Caco-2 (cell line): ENCODE data around the gene POLR1H. TPM values are rescaled to one million over a fixed set of nuclear protein-coding genes. Genes with fewer than 3 reads are reported as not detected.

Source experiments
- BruUV-seq: library from RNA; stranded (reverse); fragments of 400-500 nt; replicated peaks from 2 replicates; lab custom pipeline; 2021; lab: Mats Ljungman, UMichigan
- CTCF ChIA-PET: fragments of 300-600 bp; sonication (Branson Sonifier 250); formaldehyde crosslinking; loops from one replicate; lab custom pipeline; 2022; ENCODE audit warnings: antibody characterized with exemption; lab: Charles Lee
- POLR2A ChIA-PET: fragments of 300-600 bp; sonication (Branson Sonifier 250); formaldehyde crosslinking; loops from one replicate; lab custom pipeline; 2022; ENCODE audit warnings: antibody characterized with exemption; lab: Charles Lee
- DNase-seq, 2 experiments: peaks; one replicate each; pipeline versions ENCODE4 v3.0.0 to v3.0.0-alpha.2; 2020 to 2022
- H3K27me3 ChIP-seq: replicated peaks from 2 replicates; pipeline ENCODE4 v1.6.0; 2011; ENCODE audit warnings: low read length; ENCODE audit not compliant: control insufficient read depth, insufficient read depth
- H3K36me3 ChIP-seq: 2 replicates; pipeline ENCODE4 v1.5.1; 2011; ENCODE audit warnings: low read length; ENCODE audit not compliant: control insufficient read depth, insufficient read depth
- H3K4me1 ChIP-seq: fragments of 250-450 bp; sonication (Bioruptor Pico); 2 replicates; pipeline ENCODE4 v1.5.1; 2020; ENCODE audit warnings: mild to moderate bottlenecking
- H3K4me3 ChIP-seq: 2 replicates; pipeline ENCODE4 v1.5.1; 2011; ENCODE audit warnings: low read depth, mild to moderate bottlenecking, control low read depth, low read length
- H3K9me3 ChIP-seq: fragments of 250-450 bp; sonication (Bioruptor Pico); 2 replicates; pipeline ENCODE4 v1.5.1; 2020; ENCODE audit warnings: mild to moderate bottlenecking, moderate library complexity
- H3K27ac Mint-ChIP-seq: one replicate; pipeline ENCODE4 v1.8.0; 2022; ENCODE audit warnings: mixed read lengths; ENCODE audit not compliant: unreplicated experiment
- H3K27me3 Mint-ChIP-seq: one replicate; pipeline ENCODE4 v1.8.0; 2022; ENCODE audit warnings: mixed read lengths; ENCODE audit not compliant: insufficient read depth, unreplicated experiment
- H3K36me3 Mint-ChIP-seq: one replicate; pipeline ENCODE4 v1.8.0; 2022; ENCODE audit warnings: mild to moderate bottlenecking, mixed read lengths; ENCODE audit not compliant: insufficient read depth, unreplicated experiment
- H3K4me1 Mint-ChIP-seq: one replicate; pipeline ENCODE4 v1.8.0; 2022; ENCODE audit warnings: low read depth, mixed read lengths; ENCODE audit not compliant: unreplicated experiment
- H3K4me3 Mint-ChIP-seq: one replicate; pipeline ENCODE4 v1.8.0; 2022; ENCODE audit warnings: mild to moderate bottlenecking, moderate library complexity, mixed read lengths; ENCODE audit not compliant: unreplicated experiment
- H3K9me3 Mint-ChIP-seq: one replicate; pipeline ENCODE4 v1.8.0; 2022; ENCODE audit warnings: mixed read lengths; ENCODE audit not compliant: unreplicated experiment
- intact Hi-C: fragments of 100-400 bp; cut with micrococcal nuclease; formaldehyde crosslinking; loops from one replicate; pipeline ENCODE4 v1.10.0; 2022; ENCODE audit not compliant: unreplicated experiment
- total RNA-seq: library from RNA; stranded (reverse); gene quantifications from 2 replicates; pipeline ENCODE4 v1.2.3, GENCODE V29; 2022
- TF ChIP-seq, protein P1 (sequence below), 2 experiments: fragments of 200-600 bp in 1 of 2; IDR thresholded peaks; 1 replicate in 1 of 2; 2 replicates in 1 of 2; pipeline versions ENCODE4 v1.5.1 to v1.8.0; 2011 to 2022; ENCODE audit warnings: antibody characterized with exemption in 1 of 2, control low read depth in 1 of 2, inconsistent platforms in 1 of 2, low read depth in 1 of 2, low read length in 1 of 2, mild to moderate bottlenecking in 1 of 2, moderate library complexity in 1 of 2; ENCODE audit not compliant: insufficient read depth in 1 of 2, severe bottlenecking in 1 of 2, unreplicated experiment in 1 of 2

Gene POLR1H
- total RNA-seq, 1 experiment from 2014 or later: 27.6 TPM

DNA sequence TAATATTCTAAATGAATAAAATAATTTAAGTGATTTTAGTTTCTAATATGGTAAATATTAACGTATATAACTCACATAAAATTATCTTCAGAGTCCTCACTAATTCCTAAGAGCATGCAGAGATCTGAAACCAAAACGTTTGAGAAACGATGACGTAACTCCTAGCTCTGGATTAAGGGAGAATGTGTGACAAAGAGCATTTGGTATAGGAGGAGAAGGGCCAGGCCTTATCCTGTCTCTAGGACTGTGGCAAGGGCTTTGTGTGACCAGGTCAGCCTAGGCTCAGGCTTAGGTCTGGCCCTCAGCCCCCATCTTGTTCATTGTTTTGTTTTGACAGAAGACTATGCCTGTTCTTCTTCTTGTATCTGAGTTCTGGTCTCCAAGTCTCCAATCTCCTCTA, 19.2 kb upstream of the POLR1H start:
- H3K4me1 ChIP-seq: no peaks in the 10 kb centered on the region
- H3K4me1 Mint-ChIP-seq: no peaks in the 10 kb centered on the region
- ChIA-PET CTCF (no interaction called here), POLR2A (no interaction called here)
- TF ChIP-seq, protein P1, sequence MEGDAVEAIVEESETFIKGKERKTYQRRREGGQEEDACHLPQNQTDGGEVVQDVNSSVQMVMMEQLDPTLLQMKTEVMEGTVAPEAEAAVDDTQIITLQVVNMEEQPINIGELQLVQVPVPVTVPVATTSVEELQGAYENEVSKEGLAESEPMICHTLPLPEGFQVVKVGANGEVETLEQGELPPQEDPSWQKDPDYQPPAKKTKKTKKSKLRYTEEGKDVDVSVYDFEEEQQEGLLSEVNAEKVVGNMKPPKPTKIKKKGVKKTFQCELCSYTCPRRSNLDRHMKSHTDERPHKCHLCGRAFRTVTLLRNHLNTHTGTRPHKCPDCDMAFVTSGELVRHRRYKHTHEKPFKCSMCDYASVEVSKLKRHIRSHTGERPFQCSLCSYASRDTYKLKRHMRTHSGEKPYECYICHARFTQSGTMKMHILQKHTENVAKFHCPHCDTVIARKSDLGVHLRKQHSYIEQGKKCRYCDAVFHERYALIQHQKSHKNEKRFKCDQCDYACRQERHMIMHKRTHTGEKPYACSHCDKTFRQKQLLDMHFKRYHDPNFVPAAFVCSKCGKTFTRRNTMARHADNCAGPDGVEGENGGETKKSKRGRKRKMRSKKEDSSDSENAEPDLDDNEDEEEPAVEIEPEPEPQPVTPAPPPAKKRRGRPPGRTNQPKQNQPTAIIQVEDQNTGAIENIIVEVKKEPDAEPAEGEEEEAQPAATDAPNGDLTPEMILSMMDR (IDR thresholded peaks at IDR 0.05; ENCODE audit: insufficient read depth in 1 of 2, low read depth in 1 of 2, low read length in 1 of 2, severe bottlenecking in 1 of 2, unreplicated experiment in 1 of 2): no peak
- BruUV-seq: no TSS peak
- H3K27me3 Mint-ChIP-seq: no peaks in the 10 kb centered on the region
- H3K9me3 ChIP-seq: no peaks in the 10 kb centered on the region
- no peaks in the 10 kb centered on the region for H3K36me3 Mint-ChIP-seq
- intact Hi-C loops: no loop called here
- no peak overlapping the region for H3K27ac Mint-ChIP-seq
- no peaks in the 10 kb centered on the region for H3K9me3 Mint-ChIP-seq
- no peaks in the 10 kb centered on the region for H3K27me3 ChIP-seq
- no peaks in the 10 kb centered on the region for H3K36me3 ChIP-seq
- no peak overlapping the region for H3K4me3 Mint-ChIP-seq
- no peak overlapping the region for H3K4me3 ChIP-seq
- DNase-seq: no peak

DNA sequence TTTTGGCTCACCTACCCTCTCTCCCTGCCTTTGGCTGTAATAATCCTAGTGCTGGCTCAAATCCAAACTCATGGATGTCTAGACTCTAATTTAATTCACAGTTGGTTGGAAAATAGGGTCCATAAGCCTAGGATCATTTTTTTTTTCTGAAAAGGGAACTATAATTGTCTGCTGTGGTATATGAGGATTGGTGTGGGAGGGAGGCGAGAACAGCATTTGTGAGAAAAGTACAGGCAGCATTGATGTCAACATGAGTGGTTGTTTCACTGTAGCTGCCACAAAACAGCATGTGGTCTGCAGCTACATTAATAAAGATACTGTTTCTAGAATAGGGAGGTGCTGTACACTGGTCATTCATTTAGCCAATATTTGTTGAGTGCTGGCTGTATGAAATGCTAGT, 18.6 kb upstream of the POLR1H start:
- H3K36me3 Mint-ChIP-seq: no peaks in the 10 kb centered on the region
- Histone ChIP-seq H3K27me3 (no peaks in the 10 kb centered on the region), H3K4me3 (no peak overlapping the region), H3K4me1 (no peaks in the 10 kb centered on the region), H3K9me3 (no peaks in the 10 kb centered on the region), H3K36me3 (no peaks in the 10 kb centered on the region)
- ChIA-PET CTCF (no interaction called here), POLR2A (no interaction called here)
- H3K9me3 Mint-ChIP-seq: no peaks in the 10 kb centered on the region
- no peaks in the 10 kb centered on the region for H3K4me1 Mint-ChIP-seq
- no TSS peak for BruUV-seq
- TF ChIP-seq, protein P1 (IDR thresholded peaks at IDR 0.05; ENCODE audit: insufficient read depth in 1 of 2, low read depth in 1 of 2, low read length in 1 of 2, severe bottlenecking in 1 of 2, unreplicated experiment in 1 of 2): no peak
- no peak overlapping the region for H3K4me3 Mint-ChIP-seq
- intact Hi-C loops: no loop called here
- H3K27ac Mint-ChIP-seq: no peak overlapping the region
- no peaks in the 10 kb centered on the region for H3K27me3 Mint-ChIP-seq
- DNase-seq: no peak

DNA sequence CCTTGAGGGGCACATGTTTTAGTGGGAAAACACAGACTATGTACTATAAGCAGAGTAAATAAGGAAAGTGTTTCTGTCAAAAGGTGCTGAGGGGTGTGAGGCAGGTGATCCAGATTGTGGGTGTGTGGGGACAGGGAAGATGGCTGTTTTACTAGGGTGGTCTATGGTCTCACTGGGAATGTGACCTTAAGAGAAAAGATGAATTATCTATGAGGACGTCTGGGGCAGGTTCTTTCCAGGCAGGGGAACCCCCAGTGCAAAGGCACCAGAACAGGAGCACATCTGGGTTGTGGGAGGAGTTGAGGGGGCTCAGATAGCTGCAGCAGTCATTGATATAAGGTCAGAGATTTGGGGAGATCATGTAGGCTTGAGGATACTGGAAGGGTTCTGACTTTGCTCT, 18.2 kb upstream of the POLR1H start:
- no TSS peak for BruUV-seq
- no peaks in the 10 kb centered on the region for H3K27me3 ChIP-seq
- H3K4me1 ChIP-seq: no peaks in the 10 kb centered on the region
- no peaks in the 10 kb centered on the region for H3K27me3 Mint-ChIP-seq
- intact Hi-C loops: no loop called here
- no peak overlapping the region for H3K27ac Mint-ChIP-seq
- no peaks in the 10 kb centered on the region for H3K36me3 ChIP-seq
- no peak overlapping the region for H3K4me3 Mint-ChIP-seq
- H3K36me3 Mint-ChIP-seq: no peaks in the 10 kb centered on the region
- no peaks in the 10 kb centered on the region for H3K9me3 ChIP-seq
- TF ChIP-seq, protein P1 (IDR thresholded peaks at IDR 0.05; ENCODE audit: insufficient read depth in 1 of 2, low read depth in 1 of 2, low read length in 1 of 2, severe bottlenecking in 1 of 2, unreplicated experiment in 1 of 2): no peak
- H3K9me3 Mint-ChIP-seq: no peaks in the 10 kb centered on the region
- no peaks in the 10 kb centered on the region for H3K4me1 Mint-ChIP-seq
- no peak overlapping the region for H3K4me3 ChIP-seq
- ChIA-PET POLR2A (no interaction called here), CTCF (no interaction called here)
- DNase-seq: no peak
